NCI-H2171 (cell line): ENCODE measurements around the gene SAMD8.
"Not testable (repeated sequence)": the region's sequence is repeated elsewhere in the genome, so short reads cannot be mapped to it uniquely, and the experiment has no call there.

Experiments
- DNase-seq: peaks from one replicate; lab custom pipeline; 2025; lab: John Stamatoyannopoulos, UW

SAMD8 gene

GRCh38 chr10:75107756-75108683, 3.4 kb upstream of the SAMD8 start:
- DNase-seq: no peak

GRCh38 chr10:75108684-75109458, 2.6 kb upstream of the SAMD8 start:
- DNase-seq: no peak

- DNase-seq: no peak
These were observed 2.0 kb upstream of the SAMD8 start for GRCh38 chr10:75109459-75109778.

- DNase-seq: no peak
These were observed 1.3 kb upstream of the SAMD8 start for GRCh38 chr10:75110006-75110632.

GRCh38 chr10:75111907-75112679, 637 bp downstream of the SAMD8 start:
- DNase-seq: peak; percentile 8

GRCh38 chr10:75115137-75115536, 3.7 kb downstream of the SAMD8 start:
- no peak for DNase-seq

- not testable (repeated sequence) for DNase-seq
These were observed 5.7 kb downstream of the SAMD8 start for GRCh38 chr10:75116941-75117775.

- DNase-seq: no peak
These were observed 6.5 kb downstream of the SAMD8 start for GRCh38 chr10:75117995-75118394.

- not testable (repeated sequence) for DNase-seq
These were observed 8.1 kb downstream of the SAMD8 start for GRCh38 chr10:75119444-75120066.

- DNase-seq: no peak
These were observed 9.9 kb downstream of the SAMD8 start for GRCh38 chr10:75121322-75121721.

GRCh38 chr10:75122505-75122904, 11.0 kb downstream of the SAMD8 start:
- DNase-seq: no peak

- DNase-seq: no peak
These were observed 11.7 kb downstream of the SAMD8 start for GRCh38 chr10:75123088-75123682.

GRCh38 chr10:75126277-75126676, 14.8 kb downstream of the SAMD8 start:
- no peak for DNase-seq

GRCh38 chr10:75127471-75127870, 16.0 kb downstream of the SAMD8 start:
- no peak for DNase-seq

GRCh38 chr10:75128985-75129384, 17.5 kb downstream of the SAMD8 start:
- DNase-seq: not testable (repeated sequence)

- no peak for DNase-seq
These were observed 18.1 kb downstream of the SAMD8 start for GRCh38 chr10:75129537-75129936.

- not testable (repeated sequence) for DNase-seq
These were observed 22.2 kb downstream of the SAMD8 start for GRCh38 chr10:75133701-75134100.

GRCh38 chr10:75136346-75136745, 24.9 kb downstream of the SAMD8 start:
- DNase-seq: no peak

GRCh38 chr10:75137533-75138438, 26.3 kb downstream of the SAMD8 start:
- no peak for DNase-seq
